Right lobe of liver (tissue), 4 donors: Measurements from ENCODE around the gene COQ8B.

ENCODE experiments used
- POLR2A ChIP-seq: fragments of 450-650 bp; IDR thresholded peaks from one replicate; pipeline ENCODE4 v1.6.1; 2017; ENCODE audit warnings: antibody characterized with exemption, mild to moderate bottlenecking
- TF ChIP-seq, protein P1 (sequence below), 4 donors: fragments of 200-600 bp in 3 of 4; fragments of 450-650 bp in 1 of 4; IDR thresholded peaks; one replicate each; pipeline versions ENCODE4 v1.5.1 to v1.8.0; 2016 to 2022; ENCODE audit warnings: antibody characterized with exemption in 4 of 4, mild to moderate bottlenecking in 2 of 4
- donor health status: DM: no; HTN: no; CAD: no.
- donor health status: DM: no; HTN: no; CAD: no.
- donor health status: DM: no; HTN: yes; CAD: no.

- TF ChIP-seq, protein P1, sequence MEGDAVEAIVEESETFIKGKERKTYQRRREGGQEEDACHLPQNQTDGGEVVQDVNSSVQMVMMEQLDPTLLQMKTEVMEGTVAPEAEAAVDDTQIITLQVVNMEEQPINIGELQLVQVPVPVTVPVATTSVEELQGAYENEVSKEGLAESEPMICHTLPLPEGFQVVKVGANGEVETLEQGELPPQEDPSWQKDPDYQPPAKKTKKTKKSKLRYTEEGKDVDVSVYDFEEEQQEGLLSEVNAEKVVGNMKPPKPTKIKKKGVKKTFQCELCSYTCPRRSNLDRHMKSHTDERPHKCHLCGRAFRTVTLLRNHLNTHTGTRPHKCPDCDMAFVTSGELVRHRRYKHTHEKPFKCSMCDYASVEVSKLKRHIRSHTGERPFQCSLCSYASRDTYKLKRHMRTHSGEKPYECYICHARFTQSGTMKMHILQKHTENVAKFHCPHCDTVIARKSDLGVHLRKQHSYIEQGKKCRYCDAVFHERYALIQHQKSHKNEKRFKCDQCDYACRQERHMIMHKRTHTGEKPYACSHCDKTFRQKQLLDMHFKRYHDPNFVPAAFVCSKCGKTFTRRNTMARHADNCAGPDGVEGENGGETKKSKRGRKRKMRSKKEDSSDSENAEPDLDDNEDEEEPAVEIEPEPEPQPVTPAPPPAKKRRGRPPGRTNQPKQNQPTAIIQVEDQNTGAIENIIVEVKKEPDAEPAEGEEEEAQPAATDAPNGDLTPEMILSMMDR (IDR thresholded peaks at IDR 0.05): no peak
- no peak for TF ChIP-seq POLR2A
Observed at GRCh38 chr19:40755791-40756190, 39.1 kb upstream of the COQ8B start.
